ENCODE measurements around the gene TNNT1. TPM values are rescaled to one million over a fixed set of nuclear protein-coding genes. Genes with fewer than 3 reads are reported as not detected.

Gene TNNT1
- polyA plus RNA-seq, 1 of the 3 experiments (the other 2 are of a cell fraction) = 39.5 TPM

DNA sequence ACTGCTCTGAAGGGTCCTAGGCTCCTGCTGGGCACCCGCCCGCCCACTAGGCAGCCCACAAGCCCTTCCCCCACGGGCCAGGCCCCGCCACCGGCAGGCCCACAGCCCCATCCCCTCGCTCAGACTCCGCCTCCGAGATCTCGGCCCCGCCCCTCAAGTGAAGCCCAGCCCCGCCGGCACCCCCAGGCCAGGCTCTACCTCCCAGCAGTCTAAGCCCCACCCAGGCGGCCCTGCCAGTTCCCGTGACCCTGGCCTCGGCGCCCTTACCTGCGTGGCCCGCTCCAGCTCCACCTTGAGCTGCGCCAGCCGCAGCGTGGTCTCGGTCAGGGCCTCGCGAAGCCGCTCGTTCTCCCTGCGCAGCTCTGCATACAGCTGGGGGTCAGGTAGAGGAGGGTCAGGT lies 57.1 kb downstream of the TNNT1 start (continued):
- TF ChIP-seq TCF12 (IDR thresholded peaks at IDR 0.05) = no peak
- TF ChIP-seq GATA2 (CRISPR knock-in tag; IDR thresholded peaks at IDR 0.05) = no peak
- no peak for TF ChIP-seq RCOR1 (IDR thresholded peaks at IDR 0.05; ENCODE audit: low read length)

DNA sequence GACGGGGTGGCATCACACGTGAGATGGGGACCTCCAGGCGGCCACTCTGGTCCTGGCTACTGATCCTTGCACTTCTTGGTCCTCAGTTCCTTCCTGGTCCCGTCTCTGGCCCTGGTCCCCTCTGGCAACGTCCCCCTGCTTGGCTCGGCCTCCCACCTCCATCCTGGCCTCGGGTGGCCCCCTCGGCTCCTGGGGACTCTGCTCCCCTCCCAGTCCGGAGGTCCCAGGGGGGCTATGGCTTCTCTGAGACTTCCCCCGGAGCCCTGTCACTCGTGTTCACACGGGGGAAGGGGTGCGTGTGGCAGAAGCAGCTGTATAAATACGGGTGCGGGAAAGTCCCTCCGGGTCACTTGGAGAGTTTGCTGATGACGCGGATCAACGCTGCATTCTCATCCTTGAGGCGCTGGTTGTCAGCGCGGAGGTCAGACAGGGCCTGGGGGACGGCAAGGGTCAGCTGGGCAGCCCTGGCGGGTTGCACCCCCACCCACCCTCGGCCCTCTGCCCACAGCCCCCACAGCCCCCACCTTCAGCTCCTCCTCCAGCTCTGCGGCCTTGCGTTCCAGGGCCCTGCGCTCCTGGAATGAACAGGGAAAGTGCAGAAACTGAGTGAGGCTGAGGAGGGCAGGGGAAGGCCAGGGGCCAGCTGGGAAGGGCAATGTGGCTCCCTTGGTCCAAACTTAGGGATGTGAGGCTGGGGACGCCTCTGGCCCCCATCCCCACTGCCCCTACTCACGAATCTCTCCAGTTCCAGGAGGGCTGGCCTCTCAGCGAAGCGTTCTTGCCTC lies 57.7 kb downstream of the TNNT1 start:
- Histone ChIP-seq H3K4me2 (no peak overlapping the region), H3K9me2 (no peaks in the 10 kb centered on the region), H3K4me1 (ENCODE audit: control insufficient read depth in 1 of 2, insufficient read depth in 2 of 2, low read depth in 1 of 2, low read length in 1 of 2) (peaks cover 5 to 13% of the 10 kb centered on the region in 2 experiments; a peak in 1 of 4 replicates), H3K27me3 (ENCODE audit: insufficient read depth) (no peaks in the 10 kb centered on the region), H3K9ac (no peak overlapping the region), H3K36me3 (replicated peaks in 1 of 2; ENCODE audit: control insufficient read depth in 1 of 2, insufficient read depth in 2 of 2, low read length in 1 of 2) (peaks cover 0 to 28% of the 10 kb centered on the region in 2 experiments), H3K4me3 (ENCODE audit: low read depth in 2 of 2, low read length in 1 of 2) (no peak overlapping the region), H3K79me2 (ENCODE audit: insufficient read depth) (no peaks in the 10 kb centered on the region), H3K27ac (ENCODE audit: low read depth in 2 of 2, low read length in 1 of 2) (no peak overlapping the region), H3K9me3 (no peaks in the 10 kb centered on the region), H2AFZ (ENCODE audit: low read depth) (no peak overlapping the region), H4K20me1 (ENCODE audit: insufficient read depth) (peaks cover 17% of the 10 kb centered on the region), H3F3A (replicated peaks; ENCODE audit: insufficient read depth) (peaks cover 12% of the 10 kb centered on the region)
- ChIA-PET POLR2A (interaction anchor here (1.1 kb wide), 1 partner anchor 317 kb away, joined by 3 read pairs; the partner anchor contains the start of gene UBE2S), CTCF (no interaction called here)
- 91% methylated on average over 30 of the region's 32 CpGs for WGBS (ENCODE audit: low lambda C conversion rate)
- TF ChIP-seq EP300 (IDR thresholded peaks at IDR 0.05; ENCODE audit: borderline replicate concordance in 1 of 2, low read depth in 1 of 2, low read length in 1 of 2) (no peak), EZH2phosphoT487 (IDR thresholded peaks at IDR 0.05; ENCODE audit: borderline replicate concordance, low read depth) (no peak)
- no peak for DNase-seq

DNA sequence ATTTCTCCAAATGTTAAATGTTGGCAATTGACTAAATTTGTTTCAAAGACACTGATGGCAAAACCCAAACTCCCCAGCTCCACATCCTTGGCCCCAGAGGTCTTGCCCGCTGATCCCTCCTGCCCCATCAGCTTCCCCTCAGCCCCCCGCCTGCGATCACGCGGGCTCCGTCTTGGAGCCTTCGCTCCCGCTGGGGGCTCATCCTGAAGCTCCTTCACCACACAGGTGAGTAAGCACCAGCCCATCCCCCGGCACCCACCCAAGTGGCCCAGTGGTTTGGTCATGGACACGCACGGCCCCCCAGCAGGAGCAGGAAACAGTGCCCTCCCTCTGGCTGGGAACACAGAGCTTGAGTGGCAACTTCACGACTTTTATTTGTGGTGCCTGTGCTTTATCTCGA lies 58.4 kb downstream of the TNNT1 start:
- Histone ChIP-seq H4K20me1 (ENCODE audit: insufficient read depth) (peaks cover 17% of the 10 kb centered on the region), H2AFZ (ENCODE audit: low read depth) (no peak overlapping the region), H3K4me3 (ENCODE audit: low read depth in 2 of 2, low read length in 1 of 2) (no peak overlapping the region), H3K9me3 (no peaks in the 10 kb centered on the region), H3K9ac (no peak overlapping the region), H3K4me1 (ENCODE audit: control insufficient read depth in 1 of 2, insufficient read depth in 2 of 2, low read depth in 1 of 2, low read length in 1 of 2) (peaks cover 5 to 18% of the 10 kb centered on the region in 2 experiments; a peak in 1 of 4 replicates), H3K79me2 (ENCODE audit: insufficient read depth) (no peaks in the 10 kb centered on the region), H3K27me3 (ENCODE audit: insufficient read depth) (no peaks in the 10 kb centered on the region), H3K9me2 (no peaks in the 10 kb centered on the region), H3K36me3 (replicated peaks in 1 of 2; ENCODE audit: control insufficient read depth in 1 of 2, insufficient read depth in 2 of 2, low read length in 1 of 2) (peaks cover 0 to 28% of the 10 kb centered on the region in 2 experiments), H3K27ac (ENCODE audit: low read depth in 2 of 2, low read length in 1 of 2) (no peak overlapping the region), H3K4me2 (no peak overlapping the region), H3F3A (replicated peaks; ENCODE audit: insufficient read depth) (peaks cover 17% of the 10 kb centered on the region)
- 91% methylated on average over 13 of the region's 13 CpGs for WGBS (ENCODE audit: low lambda C conversion rate)
- no peak for DNase-seq
- CTCF ChIA-PET = interaction anchor here (1.6 to 2.8 kb wide), 3 partner anchors 16 to 50 kb away, joined by 9 to 38 read pairs (median 15); partner anchors contain the start of gene PPP1R12C
- POLR2A ChIA-PET = interaction anchor here (1.1 kb wide), 1 partner anchor 317 kb away, joined by 3 read pairs; the partner anchor contains the start of gene UBE2S
- TF ChIP-seq TCF12 (IDR thresholded peaks at IDR 0.05) (no peak), RCOR1 (IDR thresholded peaks at IDR 0.05; ENCODE audit: low read length) (no peak), SMC3 (IDR thresholded peaks at IDR 0.05; ENCODE audit: low read depth, low read length) (no peak), ELF1 (IDR thresholded peaks at IDR 0.05) (no peak), RXRA (IDR thresholded peaks at IDR 0.05; ENCODE audit: borderline replicate concordance, low read depth) (no peak), RFX5 (IDR thresholded peaks at IDR 0.05; ENCODE audit: low read length) (no peak)
- TF ChIP-seq, protein P1, sequence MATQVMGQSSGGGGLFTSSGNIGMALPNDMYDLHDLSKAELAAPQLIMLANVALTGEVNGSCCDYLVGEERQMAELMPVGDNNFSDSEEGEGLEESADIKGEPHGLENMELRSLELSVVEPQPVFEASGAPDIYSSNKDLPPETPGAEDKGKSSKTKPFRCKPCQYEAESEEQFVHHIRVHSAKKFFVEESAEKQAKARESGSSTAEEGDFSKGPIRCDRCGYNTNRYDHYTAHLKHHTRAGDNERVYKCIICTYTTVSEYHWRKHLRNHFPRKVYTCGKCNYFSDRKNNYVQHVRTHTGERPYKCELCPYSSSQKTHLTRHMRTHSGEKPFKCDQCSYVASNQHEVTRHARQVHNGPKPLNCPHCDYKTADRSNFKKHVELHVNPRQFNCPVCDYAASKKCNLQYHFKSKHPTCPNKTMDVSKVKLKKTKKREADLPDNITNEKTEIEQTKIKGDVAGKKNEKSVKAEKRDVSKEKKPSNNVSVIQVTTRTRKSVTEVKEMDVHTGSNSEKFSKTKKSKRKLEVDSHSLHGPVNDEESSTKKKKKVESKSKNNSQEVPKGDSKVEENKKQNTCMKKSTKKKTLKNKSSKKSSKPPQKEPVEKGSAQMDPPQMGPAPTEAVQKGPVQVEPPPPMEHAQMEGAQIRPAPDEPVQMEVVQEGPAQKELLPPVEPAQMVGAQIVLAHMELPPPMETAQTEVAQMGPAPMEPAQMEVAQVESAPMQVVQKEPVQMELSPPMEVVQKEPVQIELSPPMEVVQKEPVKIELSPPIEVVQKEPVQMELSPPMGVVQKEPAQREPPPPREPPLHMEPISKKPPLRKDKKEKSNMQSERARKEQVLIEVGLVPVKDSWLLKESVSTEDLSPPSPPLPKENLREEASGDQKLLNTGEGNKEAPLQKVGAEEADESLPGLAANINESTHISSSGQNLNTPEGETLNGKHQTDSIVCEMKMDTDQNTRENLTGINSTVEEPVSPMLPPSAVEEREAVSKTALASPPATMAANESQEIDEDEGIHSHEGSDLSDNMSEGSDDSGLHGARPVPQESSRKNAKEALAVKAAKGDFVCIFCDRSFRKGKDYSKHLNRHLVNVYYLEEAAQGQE (IDR thresholded peaks at IDR 0.05; ENCODE audit: low read depth, low read length) = no peak
